Prostate gland (tissue), 2 donors: Measurements from ENCODE around the gene LRCH4.
"Not testable (repeated sequence)": the region's sequence is repeated elsewhere in the genome, so short reads cannot be mapped to it uniquely, and the experiment has no call there.

Experiments
- CTCF ChIP-seq, 4 experiments: fragments of 200-600 bp in 2 of 4; fragments of 450-650 bp in 2 of 4; sonication (generic) in 2 of 4; IDR thresholded peaks; 1 replicate in 3 of 4; 2 replicates in 1 of 4; pipeline ENCODE4 v1.5.1; 2016 to 2019; ENCODE audit warnings: antibody characterized with exemption in 4 of 4, mild to moderate bottlenecking in 2 of 4, moderate library complexity in 2 of 4
- POLR2A ChIP-seq: fragments of 450-650 bp; IDR thresholded peaks from one replicate; pipeline ENCODE4 v1.6.1; 2016; ENCODE audit warnings: antibody characterized with exemption, mild to moderate bottlenecking

DNA sequence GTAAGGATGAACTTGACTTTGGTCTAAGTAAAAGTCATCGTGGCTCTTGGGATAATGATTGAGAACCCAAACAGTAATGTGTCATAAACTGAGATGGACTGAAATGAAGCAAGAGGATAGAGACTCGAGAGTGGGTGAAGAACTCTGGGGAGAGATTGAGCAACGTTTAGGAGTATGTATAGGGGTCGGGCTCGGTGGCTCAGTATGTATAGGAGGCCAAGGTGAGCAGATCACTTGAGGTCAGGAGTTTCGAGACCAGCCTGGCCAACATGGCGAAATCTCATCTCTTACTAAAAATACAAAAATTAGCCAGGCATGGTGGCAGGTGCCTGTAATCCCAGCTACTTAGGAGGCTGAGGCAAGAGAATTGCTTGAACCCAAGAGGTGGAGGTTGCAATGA is 44.6 kb downstream of the LRCH4 start:
- not testable (repeated sequence) for TF ChIP-seq CTCF (IDR thresholded peaks at IDR 0.05); POLR2A
